T-helper 1 cell treated with Interleukin-12 subunit alpha and Interleukin-12 subunit beta and Interleukin-4 antibody, amounts not matched to agents 30 μg/mL and 1 μg/mL, for 36 hours (primary cell): ENCODE results near the gene TEX11.
"Not testable (repeated sequence)": the region's sequence is repeated elsewhere in the genome, so short reads cannot be mapped to it uniquely, and the experiment has no call there.

Experiments
- H3K27ac Mint-ChIP-seq: one replicate; pipeline ENCODE4 v1.8.0; 2021; ENCODE audit warnings: mild to moderate bottlenecking, mixed read lengths
- H3K27me3 Mint-ChIP-seq: one replicate; pipeline ENCODE4 v1.8.0; 2021; ENCODE audit warnings: low read depth, mixed read lengths
- H3K36me3 Mint-ChIP-seq: one replicate; pipeline ENCODE4 v1.8.0; 2021; ENCODE audit warnings: low read depth, mixed read lengths
- H3K4me1 Mint-ChIP-seq: one replicate; pipeline ENCODE4 v1.8.0; 2021; ENCODE audit warnings: low read depth, mixed read lengths
- H3K4me3 Mint-ChIP-seq: one replicate; pipeline ENCODE4 v1.8.0; 2021; ENCODE audit warnings: mild to moderate bottlenecking, moderate library complexity, mixed read lengths
- H3K9me3 Mint-ChIP-seq: one replicate; pipeline ENCODE4 v1.8.0; 2021; ENCODE audit warnings: mixed read lengths

The TEX11 gene

GRCh38 chrX:70515270-70515669 is 393.2 kb downstream of the TEX11 start:
- H3K4me3 Mint-ChIP-seq, H3K4me1 Mint-ChIP-seq, H3K9me3 Mint-ChIP-seq, H3K36me3 Mint-ChIP-seq, H3K27ac Mint-ChIP-seq: not testable (repeated sequence)
- peaks cover 16% of the 10 kb centered on the region for H3K27me3 Mint-ChIP-seq

- H3K9me3 Mint-ChIP-seq, result no peaks in the 10 kb centered on the region
- H3K36me3 Mint-ChIP-seq, result peaks cover 5% of the 10 kb centered on the region
- H3K27ac Mint-ChIP-seq, result no peak overlapping the region
- H3K4me1 Mint-ChIP-seq, result peaks cover 36% of the 10 kb centered on the region
- no peaks in the 10 kb centered on the region for H3K27me3 Mint-ChIP-seq
- no peak overlapping the region for H3K4me3 Mint-ChIP-seq
These were observed 399.4 kb downstream of the TEX11 start for GRCh38 chrX:70509078-70509477.

- H3K27ac Mint-ChIP-seq, result peak overlapping the region; percentile 60
- peaks cover 36% of the 10 kb centered on the region for H3K4me1 Mint-ChIP-seq
- H3K9me3 Mint-ChIP-seq, result no peaks in the 10 kb centered on the region
- H3K36me3 Mint-ChIP-seq, result peaks cover 5% of the 10 kb centered on the region
- H3K4me3 Mint-ChIP-seq, result no peak overlapping the region
- no peaks in the 10 kb centered on the region for H3K27me3 Mint-ChIP-seq
These were observed 400.1 kb downstream of the TEX11 start for GRCh38 chrX:70508296-70508911.

- peaks cover 36% of the 10 kb centered on the region for H3K4me1 Mint-ChIP-seq
- no peak overlapping the region for H3K4me3 Mint-ChIP-seq
- H3K27ac Mint-ChIP-seq, result peak overlapping the region; percentile 64
- H3K36me3 Mint-ChIP-seq, result peaks cover 8% of the 10 kb centered on the region
- no peaks in the 10 kb centered on the region for H3K27me3 Mint-ChIP-seq
- no peaks in the 10 kb centered on the region for H3K9me3 Mint-ChIP-seq
These were observed 403.1 kb downstream of the TEX11 start for GRCh38 chrX:70505451-70505841.

- Mint-ChIP-seq H3K27me3 (no peaks in the 10 kb centered on the region), H3K4me1 (peaks cover 36% of the 10 kb centered on the region), H3K27ac (peak overlapping the region; percentile 64), H3K36me3 (peaks cover 9% of the 10 kb centered on the region), H3K9me3 (no peaks in the 10 kb centered on the region), H3K4me3 (peak overlapping the region; percentile 21)
These were observed 403.6 kb downstream of the TEX11 start for GRCh38 chrX:70504772-70505450.

GRCh38 chrX:70500826-70501225 is 407.7 kb downstream of the TEX11 start:
- H3K4me3 Mint-ChIP-seq, result no peak overlapping the region
- H3K27ac Mint-ChIP-seq, result no peak overlapping the region
- peaks cover 9% of the 10 kb centered on the region for H3K4me1 Mint-ChIP-seq
- H3K36me3 Mint-ChIP-seq, result peaks cover 16% of the 10 kb centered on the region
- no peaks in the 10 kb centered on the region for H3K9me3 Mint-ChIP-seq
- no peaks in the 10 kb centered on the region for H3K27me3 Mint-ChIP-seq

GRCh38 chrX:70498129-70498528 is 410.4 kb downstream of the TEX11 start:
- no peak overlapping the region for H3K27ac Mint-ChIP-seq
- H3K4me1 Mint-ChIP-seq, result no peaks in the 10 kb centered on the region
- H3K36me3 Mint-ChIP-seq, result peaks cover 20% of the 10 kb centered on the region
- H3K4me3 Mint-ChIP-seq, result no peak overlapping the region
- no peaks in the 10 kb centered on the region for H3K27me3 Mint-ChIP-seq
- H3K9me3 Mint-ChIP-seq, result no peaks in the 10 kb centered on the region

- Mint-ChIP-seq H3K9me3 (no peaks in the 10 kb centered on the region), H3K36me3 (peaks cover 30% of the 10 kb centered on the region), H3K27me3 (no peaks in the 10 kb centered on the region), H3K4me1 (peaks cover 3% of the 10 kb centered on the region), H3K4me3 (no peak overlapping the region), H3K27ac (no peak overlapping the region)
These were observed 411.5 kb downstream of the TEX11 start for GRCh38 chrX:70497026-70497425.

- Mint-ChIP-seq H3K27ac (no peak overlapping the region), H3K27me3 (no peaks in the 10 kb centered on the region), H3K36me3 (peaks cover 34% of the 10 kb centered on the region), H3K4me3 (no peak overlapping the region), H3K9me3 (no peaks in the 10 kb centered on the region), H3K4me1 (peaks cover 8% of the 10 kb centered on the region)
These were observed 412.0 kb downstream of the TEX11 start for GRCh38 chrX:70496491-70496890.

GRCh38 chrX:70494441-70494840 is 414.1 kb downstream of the TEX11 start:
- peaks cover 11% of the 10 kb centered on the region for H3K4me1 Mint-ChIP-seq
- no peaks in the 10 kb centered on the region for H3K27me3 Mint-ChIP-seq
- H3K27ac Mint-ChIP-seq, result no peak overlapping the region
- H3K36me3 Mint-ChIP-seq, result peaks cover 33% of the 10 kb centered on the region
- H3K9me3 Mint-ChIP-seq, result no peaks in the 10 kb centered on the region
- no peak overlapping the region for H3K4me3 Mint-ChIP-seq

- Mint-ChIP-seq H3K36me3 (peaks cover 31% of the 10 kb centered on the region), H3K9me3 (no peaks in the 10 kb centered on the region), H3K4me3 (no peak overlapping the region), H3K27me3 (no peaks in the 10 kb centered on the region), H3K27ac (no peak overlapping the region), H3K4me1 (peaks cover 11% of the 10 kb centered on the region)
These were observed 419.7 kb downstream of the TEX11 start for GRCh38 chrX:70488856-70489255.

- H3K9me3 Mint-ChIP-seq, result no peaks in the 10 kb centered on the region
- peaks cover 18% of the 10 kb centered on the region for H3K36me3 Mint-ChIP-seq
- H3K27me3 Mint-ChIP-seq, result no peaks in the 10 kb centered on the region
- H3K4me3 Mint-ChIP-seq, result no peak overlapping the region
- no peaks in the 10 kb centered on the region for H3K4me1 Mint-ChIP-seq
- H3K27ac Mint-ChIP-seq, result no peak overlapping the region
These were observed 423.0 kb downstream of the TEX11 start for GRCh38 chrX:70485466-70485865.

GRCh38 chrX:70482300-70482699 is 426.2 kb downstream of the TEX11 start:
- peaks cover 14% of the 10 kb centered on the region for H3K36me3 Mint-ChIP-seq
- H3K27ac Mint-ChIP-seq, result no peak overlapping the region
- peaks cover 2% of the 10 kb centered on the region for H3K4me1 Mint-ChIP-seq
- no peak overlapping the region for H3K4me3 Mint-ChIP-seq
- H3K9me3 Mint-ChIP-seq, result no peaks in the 10 kb centered on the region
- H3K27me3 Mint-ChIP-seq, result no peaks in the 10 kb centered on the region

GRCh38 chrX:70481471-70482270 is 426.8 kb downstream of the TEX11 start:
- Mint-ChIP-seq H3K9me3 (no peaks in the 10 kb centered on the region), H3K4me1 (peaks cover 5% of the 10 kb centered on the region), H3K4me3 (no peak overlapping the region), H3K36me3 (peaks cover 14% of the 10 kb centered on the region), H3K27ac (no peak overlapping the region), H3K27me3 (no peaks in the 10 kb centered on the region)

- Mint-ChIP-seq H3K4me1 (peaks cover 5% of the 10 kb centered on the region), H3K36me3 (peaks cover 10% of the 10 kb centered on the region), H3K4me3 (no peak overlapping the region), H3K27me3 (no peaks in the 10 kb centered on the region), H3K27ac (no peak overlapping the region), H3K9me3 (no peaks in the 10 kb centered on the region)
These were observed 427.9 kb downstream of the TEX11 start for GRCh38 chrX:70480660-70481018.
